ENCODE results near the gene VPS37B.
A peak's percentile ranks its signal among the peaks of the same experiment; 100 is the strongest.

VPS37B gene

GRCh38 chr12:122868471-122869177 lies 27.3 kb downstream of the VPS37B start:
- TF ChIP-seq, protein P1, sequence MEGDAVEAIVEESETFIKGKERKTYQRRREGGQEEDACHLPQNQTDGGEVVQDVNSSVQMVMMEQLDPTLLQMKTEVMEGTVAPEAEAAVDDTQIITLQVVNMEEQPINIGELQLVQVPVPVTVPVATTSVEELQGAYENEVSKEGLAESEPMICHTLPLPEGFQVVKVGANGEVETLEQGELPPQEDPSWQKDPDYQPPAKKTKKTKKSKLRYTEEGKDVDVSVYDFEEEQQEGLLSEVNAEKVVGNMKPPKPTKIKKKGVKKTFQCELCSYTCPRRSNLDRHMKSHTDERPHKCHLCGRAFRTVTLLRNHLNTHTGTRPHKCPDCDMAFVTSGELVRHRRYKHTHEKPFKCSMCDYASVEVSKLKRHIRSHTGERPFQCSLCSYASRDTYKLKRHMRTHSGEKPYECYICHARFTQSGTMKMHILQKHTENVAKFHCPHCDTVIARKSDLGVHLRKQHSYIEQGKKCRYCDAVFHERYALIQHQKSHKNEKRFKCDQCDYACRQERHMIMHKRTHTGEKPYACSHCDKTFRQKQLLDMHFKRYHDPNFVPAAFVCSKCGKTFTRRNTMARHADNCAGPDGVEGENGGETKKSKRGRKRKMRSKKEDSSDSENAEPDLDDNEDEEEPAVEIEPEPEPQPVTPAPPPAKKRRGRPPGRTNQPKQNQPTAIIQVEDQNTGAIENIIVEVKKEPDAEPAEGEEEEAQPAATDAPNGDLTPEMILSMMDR (conservative IDR thresholded peaks at IDR 0.05; ENCODE audit: low read depth, low read length): no peak
- no peak overlapping the region for H3K4me3 ChIP-seq (ENCODE audit: low read depth, low read length)

GRCh38 chr12:122867691-122868461 lies 28.0 kb downstream of the VPS37B start:
- DNase-seq (ENCODE audit: low read depth): no peak
- no peak overlapping the region for H3K4me3 ChIP-seq (ENCODE audit: low read depth, low read length)
- TF ChIP-seq, protein P1 (conservative IDR thresholded peaks at IDR 0.05; ENCODE audit: low read depth, low read length): peak; percentile 33

More at GRCh38 chr12:122868471-122869177, 27.3 kb downstream of the VPS37B start:
- DNase-seq (ENCODE audit: low read depth): no peak

DNA sequence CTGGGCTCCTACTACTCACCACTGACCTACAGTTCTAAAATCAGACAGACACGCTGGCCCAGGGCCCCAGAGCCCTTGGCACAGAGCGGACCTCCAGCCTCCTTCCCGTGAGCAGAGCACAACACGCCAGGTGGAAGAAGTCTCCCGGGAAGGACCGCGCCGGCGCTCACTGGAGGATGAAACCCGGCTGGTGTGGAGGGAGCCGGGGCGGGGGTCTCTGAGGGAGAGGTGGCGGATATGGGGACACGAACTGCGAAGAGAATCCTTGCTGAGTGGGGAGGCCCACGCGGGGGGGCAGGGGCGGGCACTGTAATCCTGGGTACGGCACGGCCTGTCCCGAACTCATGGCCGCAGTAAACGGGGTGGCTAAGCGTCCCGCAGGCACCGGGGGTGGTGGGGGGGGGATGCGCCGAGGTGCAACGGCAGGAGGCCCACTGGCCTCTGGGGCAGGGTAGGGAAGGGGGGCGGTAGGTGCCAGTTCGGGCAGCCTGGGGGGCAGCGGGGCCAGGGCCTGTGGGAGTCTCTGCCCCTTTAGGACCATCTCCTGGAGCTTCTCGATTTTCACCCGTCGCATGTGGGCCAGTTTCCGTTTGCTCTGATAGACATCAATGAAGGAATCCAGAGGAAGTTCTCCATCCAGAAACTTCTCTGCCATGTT lies 28.8 kb downstream of the VPS37B start:
- DNase-seq (ENCODE audit: low read depth): no peak
- no peak overlapping the region for H3K4me3 ChIP-seq (ENCODE audit: low read depth, low read length)
- TF ChIP-seq, protein P1 (conservative IDR thresholded peaks at IDR 0.05; ENCODE audit: low read depth, low read length): no peak

GRCh38 chr12:122866379-122866778 lies 29.5 kb downstream of the VPS37B start:
- TF ChIP-seq, protein P1 (conservative IDR thresholded peaks at IDR 0.05; ENCODE audit: low read depth, low read length): no peak
- H3K4me3 ChIP-seq (ENCODE audit: low read depth, low read length): no peak overlapping the region
- DNase-seq (ENCODE audit: low read depth): no peak

DNA sequence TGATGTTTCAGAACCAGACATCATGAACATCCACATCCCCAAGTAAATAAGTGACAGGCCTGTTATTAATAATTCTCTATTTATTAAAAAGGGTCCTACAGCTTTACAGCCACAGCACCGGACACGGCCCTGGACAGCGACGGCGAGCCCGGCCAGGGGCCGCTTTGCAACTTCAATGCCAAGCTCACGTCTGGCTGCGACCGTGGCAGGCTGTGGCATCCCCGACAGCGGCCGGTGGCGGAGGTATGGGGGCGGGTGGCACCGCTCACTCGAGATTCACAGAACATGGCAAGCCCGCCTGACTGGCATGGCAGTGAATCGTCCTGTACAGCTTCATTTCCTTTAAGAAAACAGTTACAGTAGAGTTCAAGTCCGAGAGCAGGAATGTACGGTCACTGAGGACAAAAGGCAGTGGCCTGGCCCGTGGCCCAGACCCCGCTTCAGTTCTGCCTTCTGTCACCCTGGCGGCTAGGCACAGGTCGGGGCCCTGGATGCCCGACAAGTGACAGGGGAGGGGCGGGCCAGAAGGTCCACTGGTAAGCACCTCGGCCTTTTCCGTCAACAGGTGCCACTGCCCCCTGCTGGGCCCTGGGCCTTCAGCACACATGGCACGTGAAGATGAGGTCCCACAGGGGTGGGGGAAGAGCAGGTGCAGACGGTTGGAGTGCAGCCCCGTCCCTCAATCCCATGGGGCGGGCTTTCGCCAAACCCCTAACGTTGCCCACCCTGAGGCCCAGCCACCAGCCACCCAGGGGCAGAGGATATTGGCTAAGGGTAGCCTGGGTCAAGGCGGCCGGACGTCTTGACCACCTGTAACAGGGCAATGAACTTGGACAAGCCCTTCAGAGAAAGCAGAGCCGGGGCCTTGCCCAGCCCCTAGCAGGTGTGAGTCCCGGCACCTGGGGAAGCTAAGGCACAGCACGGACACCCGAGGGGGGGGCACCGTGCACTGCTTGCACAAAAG lies 30.4 kb downstream of the VPS37B start:
- TF ChIP-seq, protein P1 (conservative IDR thresholded peaks at IDR 0.05; ENCODE audit: low read depth, low read length): peak; percentile 30

GRCh38 chr12:122864894-122865253 lies 31.1 kb downstream of the VPS37B start:
- TF ChIP-seq, protein P1 (conservative IDR thresholded peaks at IDR 0.05; ENCODE audit: low read depth, low read length): no peak

More for the DNA sequence above, 30.4 kb downstream of the VPS37B start:
- DNase-seq (ENCODE audit: low read depth): no peak
- H3K4me3 ChIP-seq (ENCODE audit: low read depth, low read length): no peak overlapping the region

More at GRCh38 chr12:122864894-122865253, 31.1 kb downstream of the VPS37B start:
- no peak for DNase-seq (ENCODE audit: low read depth)
- no peak overlapping the region for H3K4me3 ChIP-seq (ENCODE audit: low read depth, low read length)

All from choroid plexus epithelial cell (primary cell).